GM18517 (cell line): ENCODE measurements around the gene ZNF335.

Experiments used
- ATAC-seq: cut with Tn5 transposase; IDR thresholded peaks from one replicate; pipeline ENCODE4 v1.9.1; 2021; ENCODE audit warnings: mild to moderate bottlenecking, moderate library complexity; ENCODE audit not compliant: unreplicated experiment

ZNF335 gene

GRCh38 chr20:45974896-45975565, 3.0 kb upstream of the ZNF335 start:
- no peak for ATAC-seq

- ATAC-seq: no peak
Measured at GRCh38 chr20:45972500-45973183, 639 bp upstream of the ZNF335 start.

GRCh38 chr20:45971425-45971674, 653 bp downstream of the ZNF335 start:
- ATAC-seq: peak; percentile 18

- peak; percentile 9 for ATAC-seq
Measured at GRCh38 chr20:45970646-45971424, 1.2 kb downstream of the ZNF335 start.

GRCh38 chr20:45969712-45970634, 2.0 kb downstream of the ZNF335 start:
- ATAC-seq: no peak

- ATAC-seq: no peak
Measured at GRCh38 chr20:45968801-45969711, 2.9 kb downstream of the ZNF335 start.

GRCh38 chr20:45968081-45968671, 3.8 kb downstream of the ZNF335 start:
- no peak for ATAC-seq

GRCh38 chr20:45967551-45968080, 4.4 kb downstream of the ZNF335 start:
- no peak for ATAC-seq

- no peak for ATAC-seq
Measured at GRCh38 chr20:45965169-45966002, 6.6 kb downstream of the ZNF335 start.

- ATAC-seq: no peak
Measured at GRCh38 chr20:45964006-45964400, 8.0 kb downstream of the ZNF335 start.

GRCh38 chr20:45963059-45964005, 8.7 kb downstream of the ZNF335 start:
- ATAC-seq: no peak

- no peak for ATAC-seq
Measured at GRCh38 chr20:45962031-45962755, 9.8 kb downstream of the ZNF335 start.

- no peak for ATAC-seq
Measured at GRCh38 chr20:45959956-45960630, 11.9 kb downstream of the ZNF335 start.

GRCh38 chr20:45959126-45959525, 12.9 kb downstream of the ZNF335 start:
- no peak for ATAC-seq

GRCh38 chr20:45958593-45958992, 13.4 kb downstream of the ZNF335 start:
- ATAC-seq: no peak
